Adrenal gland (tissue), 12 donors: ENCODE data around the gene PEX10. TPM values are rescaled to one million over a fixed set of nuclear protein-coding genes. Genes with fewer than 3 reads are reported as not detected.

Experiments used
- DNase-seq, 7 donors: peaks; one replicate each; pipeline ENCODE4 v3.0.0-alpha.2; 2019 to 2020
- H3K27ac ChIP-seq, 5 donors: fragments of 200-600 bp; sonication (generic) in 4 of 5; 1 replicate in 3 of 5; 2 replicates in 2 of 5; pipeline versions ENCODE4 v1.5.1 to v1.8.0; 2016 to 2020; ENCODE audit warnings: mild to moderate bottlenecking in 1 of 5
- H3K27me3 ChIP-seq: fragments of 200-600 bp; 2 replicates; pipeline ENCODE4 v1.8.0; 2021
- H3K36me3 ChIP-seq, 2 donors: fragments of 200-600 bp; replicated peaks in 1 of 2; 1 replicate in 1 of 2; 2 replicates in 1 of 2; pipeline versions ENCODE4 v1.5.1 to v1.8.0; 2018 to 2022
- H3K4me1 ChIP-seq, 2 donors: fragments of 200-600 bp; replicated peaks in 1 of 2; 1 replicate in 1 of 2; 2 replicates in 1 of 2; pipeline versions ENCODE4 v1.5.1 to v1.8.0; 2018 to 2021
- H3K4me3 ChIP-seq, 4 donors: fragments of 200-600 bp; sonication (generic) in 3 of 4; one replicate each; pipeline ENCODE4 v1.5.1; 2016 to 2018
- H3K9me3 ChIP-seq, 3 donors: fragments of 200-600 bp; sonication (generic) in 1 of 3; replicated peaks in 1 of 3; 1 replicate in 2 of 3; 2 replicates in 1 of 3; pipeline versions ENCODE4 v1.5.1 to v1.8.0; 2016 to 2021
- CTCF ChIP-seq, 6 experiments: fragments of 450-650 bp in 4 of 6; fragments of 200-600 bp in 2 of 6; sonication (generic) in 1 of 6; IDR thresholded peaks; 1 replicate in 5 of 6; 2 replicates in 1 of 6; pipeline versions ENCODE4 v1.5.1 to v1.8.0; 2016 to 2021; ENCODE audit warnings: antibody characterized with exemption in 6 of 6, mild to moderate bottlenecking in 2 of 6, moderate library complexity in 1 of 6
- POLR2A ChIP-seq, 2 donors: fragments of 450-650 bp; IDR thresholded peaks; one replicate each; pipeline ENCODE4 v1.6.1; 2017; ENCODE audit warnings: antibody characterized with exemption in 2 of 2, mild to moderate bottlenecking in 2 of 2, moderate library complexity in 1 of 2
- WGBS, 4 donors: extraction: QIAGEN DNeasy Blood & Tissue Kit in 2 of 4; methylation state at CpG; one replicate each; pipeline versions ENCODE4 v1.1.5 to v1.1.7; 2013 to 2017; 5-methylcytosine and 5-hydroxymethylcytosine counted together
- intact Hi-C, 2 donors: fragments of 100-400 bp; cut with DNase I; formaldehyde crosslinking; loops; one replicate each; pipeline versions ENCODE4 v1.14.1 to v1.15.0; 2022 to 2023
- polyA plus RNA-seq, 3 donors: library from polyadenylated mRNA; stranded (reverse); fragments of 200-250 nt in 2 of 3; fragments of 350-450 nt in 1 of 3; fragmentation: Illumina TruSeq in 1 of 3; extraction: RNeasy Lipid Tissue Mini Kit (QIAGEN cat#74804) in 1 of 3; gene quantifications; one replicate each; pipeline ENCODE4 v1.2.3, GENCODE V29; 2013 to 2014
- total RNA-seq, 9 donors: library from RNA; depleted of rRNA in 4 of 9; stranded (reverse); fragments of >200 nt in 4 of 9; fragments of 120-200 nt in 1 of 9; fragmentation: NEBNext Ultra II Directional in 1 of 9; extraction: Animal tissue kit (Norgen Biotek cat#: 25700) in 1 of 9; gene quantifications; one replicate each; pipeline versions ENCODE4 v1.1.0 to v1.2.4, GENCODE V29; 2013 to 2023
- donor health status: healthy with polysubstance abuse.
- donor health status: Bipolar disorder and iron deficiency.
- donor health status: DM: yes; HTN: yes; CAD: no.
- donor health status: DM: no; HTN: no; CAD: no.
- donor health status: DM: no; HTN: no; CAD: no.
- donor health status: DM: yes; HTN: yes; CAD: no.

Gene PEX10
- total and polyA plus RNA-seq, 12 donors: 25.3 to 81.5 (median 44.7) TPM

DNA sequence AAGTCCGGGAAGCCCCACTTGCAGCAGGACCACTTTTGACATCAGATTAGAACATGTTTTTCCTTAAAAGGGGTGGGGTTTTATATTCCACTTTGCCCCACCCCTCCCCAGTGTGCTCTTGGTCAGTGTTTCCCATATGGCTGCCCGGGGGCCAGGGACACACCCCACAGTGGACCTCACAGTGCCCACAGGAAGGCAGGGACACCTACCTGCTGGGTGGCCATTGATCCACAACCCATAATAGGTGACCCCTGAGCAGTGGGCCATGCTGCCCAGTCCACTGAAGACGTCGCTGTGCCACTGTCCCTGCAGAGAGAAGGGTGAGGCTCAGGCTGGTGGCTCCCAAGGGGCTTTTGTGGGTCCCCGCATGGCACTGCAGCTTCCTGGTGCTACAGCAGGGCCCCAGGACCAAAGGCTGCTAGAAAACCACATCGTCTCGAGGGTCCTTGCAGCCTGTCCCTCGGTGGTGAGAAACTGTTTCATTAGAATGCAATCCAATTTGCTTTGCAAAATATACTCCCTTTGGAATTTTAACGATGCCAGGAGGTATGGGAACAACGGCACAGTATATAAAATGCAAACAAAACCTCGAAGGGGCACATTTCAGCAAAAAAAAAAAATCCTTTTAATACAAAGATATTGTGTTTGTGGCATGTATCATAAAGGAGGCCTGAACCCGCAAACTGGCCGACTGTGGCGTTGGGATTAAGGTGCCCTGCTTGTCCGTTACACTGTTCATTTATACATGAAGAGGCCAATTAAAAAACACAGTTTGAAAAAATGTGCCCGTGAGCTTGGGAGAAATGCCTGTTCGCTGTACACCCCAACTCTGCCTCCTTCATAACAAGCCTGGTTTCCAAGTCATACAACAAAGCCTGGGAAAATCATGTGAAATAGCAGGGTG is 37.9 kb downstream of the PEX10 start:
- WGBS, 4 donors: 75 to 85% (median 78%) methylated on average over 15 to 17 of the region's 17 CpGs
- TF ChIP-seq POLR2A (IDR thresholded peaks at IDR 0.05) (no peak), CTCF (IDR thresholded peaks at IDR 0.05) (no peak)
- Histone ChIP-seq H3K9me3 (no peaks in the 10 kb centered on the region), H3K27ac (no peak overlapping the region), H3K36me3 (no peaks in the 10 kb centered on the region), H3K27me3 (no peaks in the 10 kb centered on the region), H3K4me3 (no peak overlapping the region), H3K4me1 (no peaks in the 10 kb centered on the region)
- DNase-seq: peak in 1 of 7 donors; percentile 7
- intact Hi-C loops: no loop called here

GRCh38 chr1:2373551-2374251 is 38.7 kb downstream of the PEX10 start:
- intact Hi-C loops: no loop called here
- no peaks in the 10 kb centered on the region for H3K36me3 ChIP-seq
- 83 to 87% (median 84%) methylated on average over 6 to 20 of the region's 20 CpGs for WGBS, 4 donors

DNA sequence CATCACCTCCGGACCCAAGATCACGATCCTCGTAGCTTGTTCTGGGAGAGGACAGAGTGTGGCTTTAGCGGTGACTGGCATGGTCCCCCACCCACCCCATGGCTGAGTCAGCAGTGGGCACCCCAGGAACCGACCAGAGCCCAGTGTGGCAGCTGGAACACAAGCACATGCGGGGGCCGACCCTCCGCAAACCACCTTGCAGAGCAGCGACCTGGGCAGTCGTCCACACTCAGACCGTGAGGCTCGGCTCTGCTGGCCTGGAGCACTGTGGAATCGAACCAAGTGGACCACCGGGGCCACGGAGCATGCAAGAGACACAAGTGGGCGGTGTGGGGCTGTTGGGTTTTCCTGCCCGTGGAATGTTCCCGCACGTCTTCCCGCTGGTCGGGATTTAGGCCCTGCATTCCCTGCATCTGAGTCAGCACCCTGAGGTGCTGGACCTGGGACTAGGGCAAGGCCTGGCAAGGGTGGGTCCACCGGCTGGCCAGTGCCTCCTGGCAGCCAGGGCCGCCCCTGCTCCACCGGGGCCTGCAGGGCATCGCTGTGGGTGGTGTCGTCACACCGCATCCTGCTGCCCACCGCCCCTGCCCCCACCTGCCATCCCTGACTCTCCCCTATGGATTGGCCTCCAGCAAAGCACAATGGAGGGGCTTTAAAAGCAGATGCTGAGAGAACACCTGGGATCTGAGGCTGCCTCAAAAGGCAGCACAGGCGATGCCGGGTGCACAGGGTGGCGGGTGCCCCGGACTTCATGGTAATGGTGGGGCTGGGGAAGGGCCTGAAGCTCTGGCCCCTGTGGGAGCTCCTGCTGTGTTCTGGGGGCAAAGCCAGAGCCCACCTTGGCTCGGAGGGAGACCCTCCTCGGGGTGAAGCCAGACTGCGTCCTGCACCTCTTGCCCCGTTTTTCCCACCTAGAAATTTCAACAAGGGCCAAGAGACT is 39.5 kb downstream of the PEX10 start:
- H3K27me3 ChIP-seq: no peaks in the 10 kb centered on the region
- H3K4me3 ChIP-seq: no peak overlapping the region
- 90 to 93% (median 91%) methylated on average over 7 to 36 of the region's 36 CpGs for WGBS, 4 donors
- no peaks in the 10 kb centered on the region for H3K4me1 ChIP-seq
- no peaks in the 10 kb centered on the region for H3K36me3 ChIP-seq
- no peaks in the 10 kb centered on the region for H3K9me3 ChIP-seq
- intact Hi-C loops: no loop called here
- DNase-seq: peak in 1 of 7 donors; percentile 14
- TF ChIP-seq POLR2A (IDR thresholded peaks at IDR 0.05) (no peak), CTCF (IDR thresholded peaks at IDR 0.05) (no peak)
- H3K27ac ChIP-seq: no peak overlapping the region

More at GRCh38 chr1:2373551-2374251, 38.7 kb downstream of the PEX10 start:
- no peak for TF ChIP-seq CTCF (IDR thresholded peaks at IDR 0.05)
- no peak for TF ChIP-seq POLR2A (IDR thresholded peaks at IDR 0.05)
- peak in 1 of 7 donors; percentile 10 for DNase-seq
- H3K27ac ChIP-seq: no peak overlapping the region
- no peak overlapping the region for H3K4me3 ChIP-seq
- H3K9me3 ChIP-seq: no peaks in the 10 kb centered on the region
- H3K4me1 ChIP-seq: no peaks in the 10 kb centered on the region
- H3K27me3 ChIP-seq: no peaks in the 10 kb centered on the region
